Endothelial cell (in vitro differentiated cells): ENCODE data around the gene OLFM1. TPM values are rescaled to one million over a fixed set of nuclear protein-coding genes. Genes with fewer than 3 reads are reported as not detected.

Experiments used
- DNase-seq: peaks from one replicate; pipeline ENCODE4 v3.0.0; 2021; ENCODE audit warnings: low spot score
- H3K27ac Mint-ChIP-seq: one replicate; pipeline ENCODE4 v1.8.0; 2021; ENCODE audit warnings: mixed read lengths, inconsistent platforms; ENCODE audit not compliant: unreplicated experiment
- H3K27me3 Mint-ChIP-seq: one replicate; pipeline ENCODE4 v1.8.0; 2021; ENCODE audit warnings: mild to moderate bottlenecking, moderate library complexity, mixed read lengths, inconsistent platforms; ENCODE audit not compliant: unreplicated experiment
- H3K36me3 Mint-ChIP-seq: one replicate; pipeline ENCODE4 v1.8.0; 2021; ENCODE audit warnings: mild to moderate bottlenecking, low read depth, mixed read lengths, inconsistent platforms; ENCODE audit not compliant: unreplicated experiment
- H3K4me1 Mint-ChIP-seq: one replicate; pipeline ENCODE4 v1.8.0; 2021; ENCODE audit warnings: mild to moderate bottlenecking, mixed read lengths, inconsistent platforms; ENCODE audit not compliant: unreplicated experiment
- H3K4me3 Mint-ChIP-seq: one replicate; pipeline ENCODE4 v1.8.0; 2021; ENCODE audit warnings: mild to moderate bottlenecking, mixed read lengths, inconsistent platforms; ENCODE audit not compliant: unreplicated experiment
- H3K9me3 Mint-ChIP-seq: one replicate; pipeline ENCODE4 v1.8.0; 2021; ENCODE audit warnings: mixed read lengths, inconsistent platforms; ENCODE audit not compliant: unreplicated experiment
- total RNA-seq: library from RNA; stranded (reverse); fragmentation: NEBNext Ultra II Directional; extraction: Animal tissue kit (Norgen Biotek cat#: 25700); gene quantifications from one replicate; pipeline ENCODE4 v1.2.1, GENCODE V29; 2021; ENCODE audit not compliant: unreplicated experiment
- TF ChIP-seq, protein P1 (sequence below): fragments of 200-600 bp; sonication (generic); IDR thresholded peaks from one replicate; pipeline ENCODE4 v1.5.0; 2021; ENCODE audit warnings: antibody characterized with exemption; ENCODE audit not compliant: unreplicated experiment

OLFM1 gene
- total RNA-seq, 1 donor from 2014 or later: 0.74 TPM

DNA sequence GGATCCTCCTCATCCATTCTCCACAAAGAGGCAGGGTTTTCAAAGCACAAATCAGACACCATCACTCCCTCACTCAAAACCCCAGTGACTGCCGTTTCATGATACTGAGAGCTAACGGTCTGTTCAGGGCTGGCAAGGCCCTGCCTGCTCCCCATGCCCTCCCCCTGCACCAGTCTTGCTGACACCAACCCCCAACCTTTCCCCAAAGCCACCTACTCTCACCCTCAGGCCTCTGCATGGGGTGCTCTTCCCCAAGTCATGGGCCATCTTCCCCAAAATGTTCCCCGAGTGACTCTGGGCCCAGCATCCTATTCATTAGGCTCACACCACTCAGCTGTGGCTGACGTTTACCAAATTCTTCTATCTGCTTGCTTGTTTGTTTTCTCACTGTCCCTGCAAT lies 21.7 kb upstream of the OLFM1 start:
- Mint-ChIP-seq H3K27ac (no peak overlapping the region), H3K9me3 (peaks cover 12% of the 10 kb centered on the region), H3K4me3 (no peak overlapping the region), H3K27me3 (peaks cover 12% of the 10 kb centered on the region), H3K4me1 (no peaks in the 10 kb centered on the region), H3K36me3 (peaks cover 9% of the 10 kb centered on the region)
- TF ChIP-seq, protein P1, sequence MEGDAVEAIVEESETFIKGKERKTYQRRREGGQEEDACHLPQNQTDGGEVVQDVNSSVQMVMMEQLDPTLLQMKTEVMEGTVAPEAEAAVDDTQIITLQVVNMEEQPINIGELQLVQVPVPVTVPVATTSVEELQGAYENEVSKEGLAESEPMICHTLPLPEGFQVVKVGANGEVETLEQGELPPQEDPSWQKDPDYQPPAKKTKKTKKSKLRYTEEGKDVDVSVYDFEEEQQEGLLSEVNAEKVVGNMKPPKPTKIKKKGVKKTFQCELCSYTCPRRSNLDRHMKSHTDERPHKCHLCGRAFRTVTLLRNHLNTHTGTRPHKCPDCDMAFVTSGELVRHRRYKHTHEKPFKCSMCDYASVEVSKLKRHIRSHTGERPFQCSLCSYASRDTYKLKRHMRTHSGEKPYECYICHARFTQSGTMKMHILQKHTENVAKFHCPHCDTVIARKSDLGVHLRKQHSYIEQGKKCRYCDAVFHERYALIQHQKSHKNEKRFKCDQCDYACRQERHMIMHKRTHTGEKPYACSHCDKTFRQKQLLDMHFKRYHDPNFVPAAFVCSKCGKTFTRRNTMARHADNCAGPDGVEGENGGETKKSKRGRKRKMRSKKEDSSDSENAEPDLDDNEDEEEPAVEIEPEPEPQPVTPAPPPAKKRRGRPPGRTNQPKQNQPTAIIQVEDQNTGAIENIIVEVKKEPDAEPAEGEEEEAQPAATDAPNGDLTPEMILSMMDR: no peak
- DNase-seq: no peak

DNA sequence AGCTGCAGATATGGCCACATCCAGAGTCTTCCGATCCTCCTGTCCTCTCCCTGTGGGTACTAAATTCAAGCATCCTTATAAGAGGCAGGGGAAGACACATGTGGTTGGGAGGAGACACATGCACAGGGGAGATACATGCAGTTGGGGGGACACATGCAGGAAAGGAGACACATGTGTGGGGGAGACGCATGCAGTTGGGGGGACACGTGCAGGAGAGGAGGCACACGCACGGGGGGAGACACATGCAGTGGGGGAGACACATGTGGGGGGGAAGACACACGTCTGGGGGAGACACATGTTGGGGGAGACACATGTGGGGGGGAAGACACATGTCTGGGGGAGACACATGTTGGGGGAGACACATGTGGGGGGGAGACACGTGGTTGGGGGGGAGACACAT lies 21.2 kb upstream of the OLFM1 start:
- TF ChIP-seq, protein P1: no peak
- DNase-seq: no peak
- Mint-ChIP-seq H3K27ac (no peak overlapping the region), H3K27me3 (peaks cover 12% of the 10 kb centered on the region), H3K4me1 (no peaks in the 10 kb centered on the region), H3K36me3 (peaks cover 9% of the 10 kb centered on the region), H3K4me3 (no peak overlapping the region), H3K9me3 (peaks cover 12% of the 10 kb centered on the region)

DNA sequence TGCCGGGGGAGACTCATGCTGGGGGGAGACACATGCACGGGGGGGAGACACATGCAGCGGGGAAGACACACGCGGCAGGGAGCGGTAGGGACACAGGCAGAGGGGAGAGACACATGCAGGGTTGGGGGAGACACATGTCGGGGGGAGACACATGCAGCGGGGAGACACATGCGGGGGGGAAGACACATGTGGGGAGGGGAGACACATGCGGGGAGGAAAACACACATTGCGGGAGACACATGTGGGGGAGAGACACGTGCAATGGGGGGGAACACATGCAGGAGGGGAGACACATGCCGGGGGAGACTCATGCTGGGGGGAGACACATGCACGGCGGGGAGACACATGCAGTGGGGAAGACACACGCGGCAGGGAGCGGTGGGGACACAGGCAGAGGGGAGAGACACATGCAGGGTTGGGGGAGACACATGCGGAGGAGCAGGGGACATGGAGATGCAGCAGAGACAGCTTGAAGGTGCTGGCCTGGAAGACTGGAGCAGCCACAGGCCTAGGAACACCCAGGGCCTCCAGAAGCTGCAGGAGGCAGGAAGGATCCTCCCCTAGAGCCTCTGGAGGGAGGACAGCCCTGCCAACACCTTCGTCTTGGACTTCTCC lies 20.3 kb upstream of the OLFM1 start:
- DNase-seq: no peak
- H3K27me3 Mint-ChIP-seq: peaks cover 12% of the 10 kb centered on the region

DNA sequence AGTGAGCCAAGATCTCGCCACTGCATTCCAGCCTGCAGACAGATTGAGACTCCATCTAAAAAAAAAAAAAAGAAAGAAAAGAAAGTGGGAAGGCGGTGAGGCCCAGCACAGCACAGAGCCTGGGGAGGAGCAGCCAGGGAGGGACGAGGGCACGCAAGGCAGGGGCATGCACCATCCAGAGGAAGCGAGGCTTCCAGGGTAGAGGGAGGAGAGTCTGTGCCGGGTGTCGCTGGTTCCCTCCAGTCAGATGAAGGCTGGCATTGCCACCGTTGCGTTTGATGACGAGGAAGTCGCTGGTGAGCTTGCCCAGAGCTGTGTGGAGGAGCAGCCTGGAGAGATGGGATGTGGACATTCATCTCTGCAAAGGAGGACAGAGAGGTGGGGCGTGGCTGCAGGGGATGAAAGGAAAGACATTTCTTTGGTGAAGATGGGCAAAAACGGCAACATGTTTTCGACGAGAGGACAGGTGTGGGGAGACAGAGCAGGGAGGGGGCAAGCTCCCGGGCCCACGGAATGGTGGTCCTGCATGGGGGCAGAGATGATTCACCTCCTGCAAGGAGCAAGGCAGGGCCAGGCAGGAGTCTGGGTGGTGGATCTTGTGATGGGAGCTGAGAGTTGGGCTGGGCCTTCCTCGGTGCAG lies 18.6 kb upstream of the OLFM1 start:
- Mint-ChIP-seq H3K9me3 (peaks cover 12% of the 10 kb centered on the region), H3K4me1 (no peaks in the 10 kb centered on the region), H3K4me3 (no peak overlapping the region), H3K36me3 (peaks cover 4% of the 10 kb centered on the region), H3K27ac (no peak overlapping the region), H3K27me3 (peaks cover 11% of the 10 kb centered on the region)
- TF ChIP-seq, protein P1: no peak
- DNase-seq: no peak

More for the DNA sequence above, 20.3 kb upstream of the OLFM1 start:
- Mint-ChIP-seq H3K4me3 (no peak overlapping the region), H3K27ac (no peak overlapping the region), H3K36me3 (peaks cover 9% of the 10 kb centered on the region), H3K4me1 (no peaks in the 10 kb centered on the region), H3K9me3 (peaks cover 12% of the 10 kb centered on the region)
- TF ChIP-seq, protein P1: no peak

DNA sequence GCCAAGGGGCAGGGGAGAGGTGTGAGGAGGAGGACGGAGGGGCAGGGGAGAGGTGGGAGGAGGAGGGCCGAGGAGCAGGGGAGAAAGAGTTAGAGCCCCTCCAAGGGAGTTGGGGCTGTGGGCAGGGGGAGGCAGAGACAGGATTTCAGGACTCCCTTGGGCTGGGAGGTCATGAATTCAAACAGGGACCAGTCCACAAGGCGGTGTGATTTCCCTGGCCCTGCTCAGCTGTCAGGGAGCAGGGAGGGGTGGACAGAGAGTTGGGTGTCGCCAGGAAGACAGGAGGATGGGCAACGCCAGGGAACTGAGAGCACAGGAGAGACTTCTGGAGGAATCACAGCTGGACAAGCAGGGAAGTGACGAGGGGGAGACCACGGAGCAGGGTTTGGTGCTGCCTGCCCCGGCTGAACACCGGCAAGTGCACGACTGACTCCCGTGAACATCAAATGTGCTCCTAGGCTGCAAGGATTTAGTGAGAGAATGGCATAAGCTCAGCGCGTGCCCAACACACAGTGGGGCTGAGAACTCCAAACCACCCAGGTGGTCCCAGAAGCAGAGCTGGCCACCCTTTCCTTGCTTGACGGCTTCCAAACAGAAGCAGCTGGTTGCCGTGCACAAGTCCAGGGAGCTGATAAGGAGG lies 17.8 kb upstream of the OLFM1 start:
- H3K36me3 Mint-ChIP-seq: no peaks in the 10 kb centered on the region
- no peak overlapping the region for H3K27ac Mint-ChIP-seq
- DNase-seq: no peak
- no peak overlapping the region for H3K4me3 Mint-ChIP-seq
- peaks cover under 1% of the 10 kb centered on the region for H3K4me1 Mint-ChIP-seq
- peaks cover 12% of the 10 kb centered on the region for H3K27me3 Mint-ChIP-seq
- TF ChIP-seq, protein P1: no peak
- peaks cover 4% of the 10 kb centered on the region for H3K9me3 Mint-ChIP-seq
